Cardiac muscle cell (in vitro differentiated cells and primary cell): Measurements from ENCODE around the gene PRICKLE1. TPM values are rescaled to one million over a fixed set of nuclear protein-coding genes. Genes with fewer than 3 reads are reported as not detected.
A peak's percentile ranks its signal among the peaks of the same experiment; 100 is the strongest.

Experiments
- DNase-seq, 2 donors: peaks; one replicate each; pipeline versions ENCODE4 v3.0.0 to v3.0.0-alpha.2; 2010 to 2017; ENCODE audit warnings: low read depth in 1 of 2, low spot score in 1 of 2
- H3K27ac ChIP-seq: fragments of 200-600 bp; sonication (generic); 2 replicates; pipeline ENCODE4 v1.5.1; 2016
- H3K27me3 ChIP-seq: fragments of 200-600 bp; sonication (generic); 2 replicates; pipeline ENCODE4 v1.6.0; 2016; ENCODE audit warnings: control low read depth
- H3K36me3 ChIP-seq: fragments of 200-600 bp; sonication (generic); 2 replicates; pipeline ENCODE4 v1.5.1; 2016; ENCODE audit warnings: control low read depth
- H3K4me1 ChIP-seq: fragments of 200-600 bp; sonication (generic); 2 replicates; pipeline ENCODE4 v1.8.1; 2017; ENCODE audit warnings: low read depth, mild to moderate bottlenecking, mixed run types
- H3K4me3 ChIP-seq: fragments of 200-600 bp; sonication (generic); 2 replicates; pipeline ENCODE4 v1.5.1; 2016; ENCODE audit warnings: mild to moderate bottlenecking
- H3K9me3 ChIP-seq: fragments of 200-600 bp; sonication (generic); 2 replicates; pipeline ENCODE4 v1.5.1; 2017; ENCODE audit warnings: low read depth, mild to moderate bottlenecking, control low read depth
- CTCF ChIP-seq: IDR thresholded peaks from 2 replicates; pipeline ENCODE4 v1.5.1; 2012; ENCODE audit warnings: low read depth, mild to moderate bottlenecking, low read length
- polyA plus RNA-seq: library from polyadenylated mRNA; unstranded; fragments of >200 nt; fragmentation: Nextera tagmentation; extraction: Ambion mirVana; gene quantifications from 2 replicates; pipeline ENCODE4 v1.2.1, GENCODE V29; 2016
- total RNA-seq: library from RNA; depleted of rRNA; stranded (reverse); fragments of >200 nt; gene quantifications from 2 replicates; pipeline ENCODE4 v1.2.3, GENCODE V29; 2016

Gene PRICKLE1
- total and polyA plus RNA-seq, 2 experiments from 2014 or later: 71.4 to 105 TPM

GRCh38 chr12:42486407-42486806 is 103.1 kb downstream of the PRICKLE1 start:
- H3K27me3 ChIP-seq: no peaks in the 10 kb centered on the region
- no peaks in the 10 kb centered on the region for H3K36me3 ChIP-seq
- no peak for DNase-seq
- H3K4me3 ChIP-seq: no peak overlapping the region
- H3K9me3 ChIP-seq: no peaks in the 10 kb centered on the region
- H3K27ac ChIP-seq: peak overlapping the region; percentile 95
- TF ChIP-seq CTCF: no peak
- H3K4me1 ChIP-seq: peaks cover 33% of the 10 kb centered on the region

GRCh38 chr12:42485823-42486222 is 103.7 kb downstream of the PRICKLE1 start:
- Histone ChIP-seq H3K4me3 (no peak overlapping the region), H3K27ac (peak overlapping the region; percentile 95), H3K27me3 (no peaks in the 10 kb centered on the region), H3K36me3 (no peaks in the 10 kb centered on the region), H3K4me1 (peaks cover 36% of the 10 kb centered on the region), H3K9me3 (no peaks in the 10 kb centered on the region)
- no peak for DNase-seq
- TF ChIP-seq CTCF: no peak

- H3K36me3 ChIP-seq: no peaks in the 10 kb centered on the region
- H3K27me3 ChIP-seq: no peaks in the 10 kb centered on the region
- H3K27ac ChIP-seq: peak overlapping the region; percentile 95
- no peak for TF ChIP-seq CTCF
- H3K4me3 ChIP-seq: peak overlapping the region; percentile 78
- no peaks in the 10 kb centered on the region for H3K9me3 ChIP-seq
- peaks cover 42% of the 10 kb centered on the region for H3K4me1 ChIP-seq
- peak in 1 of 2 donors; percentile 51 for DNase-seq
Measured at GRCh38 chr12:42484996-42485395, 104.5 kb downstream of the PRICKLE1 start.

GRCh38 chr12:42483521-42483790 is 106.1 kb downstream of the PRICKLE1 start:
- no peak for TF ChIP-seq CTCF
- DNase-seq: peak in 1 of 2 donors; percentile 66
- Histone ChIP-seq H3K9me3 (no peaks in the 10 kb centered on the region), H3K4me3 (peak overlapping the region; percentile 78), H3K27ac (peak overlapping the region; percentile 95), H3K27me3 (no peaks in the 10 kb centered on the region), H3K36me3 (no peaks in the 10 kb centered on the region), H3K4me1 (peaks cover 51% of the 10 kb centered on the region)

- peak; percentile 89 for TF ChIP-seq CTCF
- Histone ChIP-seq H3K4me1 (peaks cover 54% of the 10 kb centered on the region), H3K27me3 (no peaks in the 10 kb centered on the region), H3K36me3 (no peaks in the 10 kb centered on the region), H3K27ac (peak overlapping the region; percentile 95), H3K4me3 (peak overlapping the region; percentile 78), H3K9me3 (no peaks in the 10 kb centered on the region)
- peak; percentile 79 to 92 for DNase-seq
Measured at GRCh38 chr12:42482748-42483520, 106.6 kb downstream of the PRICKLE1 start.
